Right ventricle myocardium superior (tissue), 1 donor: Measurements from ENCODE around the gene TAF11L3. TPM values are rescaled to one million over a fixed set of nuclear protein-coding genes. Genes with fewer than 3 reads are reported as not detected.
"Not testable (repeated sequence)": the region's sequence is repeated elsewhere in the genome, so short reads cannot be mapped to it uniquely, and the experiment has no call there.

Source experiments
- ATAC-seq: fragments of 200-7000 bp; cut with Tn5 transposase; one replicate; pipeline ENCODE4 v1.9.1; 2020; ENCODE audit warnings: mild to moderate bottlenecking; ENCODE audit not compliant: poor library complexity
- DNase-seq: peaks from one replicate; pipeline ENCODE4 v3.0.0-alpha.2; 2020
- intact Hi-C: fragments of 100-400 bp; cut with DNase I; formaldehyde crosslinking; loops from one replicate; pipeline ENCODE4 v1.11.2; 2022
- total RNA-seq: library from RNA; stranded (reverse); fragmentation: NEBNext Ultra II Directional; extraction: Animal tissue kit (Norgen Biotek cat#: 25700); gene quantifications from one replicate; pipeline ENCODE4 v1.2.1, GENCODE V29; 2021
- donor health status: DM: no; HTN: yes; CAD: no; lungs with severe emphysema.

Gene TAF11L3
- total RNA-seq, 1 donor from 2014 or later = not detected

DNA sequence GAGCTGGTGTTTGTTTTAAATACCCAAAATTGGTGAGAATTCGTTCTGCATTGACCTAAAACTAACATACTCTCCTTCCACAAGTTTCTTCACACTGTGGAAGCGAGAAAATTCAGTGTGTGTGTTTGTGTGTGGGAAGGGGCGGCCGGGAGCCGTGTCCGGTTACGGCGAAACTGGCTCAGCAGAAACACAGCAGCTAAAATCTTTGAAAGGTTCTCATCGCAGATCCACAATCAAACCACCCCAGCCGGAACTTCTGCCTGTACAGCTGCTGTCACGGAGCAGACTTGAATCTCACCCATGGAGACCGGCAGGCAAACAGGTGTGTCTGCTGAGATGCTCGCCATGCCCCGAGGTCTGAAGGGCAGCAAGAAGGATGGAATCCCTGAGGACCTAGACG is 10.2 kb downstream of the TAF11L3 start, which contains the start of gene TAF11L6:
Gene TAF11L6, plus strand, starts transcription at position 301 of the 400 bp plus-strand sequence.
- ATAC-seq, intact Hi-C loops, DNase-seq: not testable (repeated sequence)

Other genes with a start within 250 kb of the TAF11L3 start
- gene TAF11L2, start 20.1 kb upstream of the TAF11L3 start, total RNA-seq = not detected
- gene TAF11L4, start 3.4 kb downstream of the TAF11L3 start, total RNA-seq = not detected
- not detected for gene TAF11L5, start 6.9 kb downstream of the TAF11L3 start, total RNA-seq
- not detected for gene TAF11L6, start 10.3 kb downstream of the TAF11L3 start, total RNA-seq
- not detected for gene TAF11L7, start 67.4 kb downstream of the TAF11L3 start, total RNA-seq
- not detected for gene TAF11L8, start 72.6 kb downstream of the TAF11L3 start, total RNA-seq
- gene TAF11L9, start 76.0 kb downstream of the TAF11L3 start, total RNA-seq = not detected
- not detected for gene TAF11L10, start 79.5 kb downstream of the TAF11L3 start, total RNA-seq
- not detected for gene TAF11L11, start 85.8 kb downstream of the TAF11L3 start, total RNA-seq
- not detected for gene TAF11L12, start 92.0 kb downstream of the TAF11L3 start, total RNA-seq
- gene TAF11L13, start 113.7 kb downstream of the TAF11L3 start, total RNA-seq = not detected
- gene TAF11L14, start 116.1 kb downstream of the TAF11L3 start, total RNA-seq = not detected